Calu3 (cell line): ENCODE measurements around the gene CCDC15. TPM values are rescaled to one million over a fixed set of nuclear protein-coding genes. Genes with fewer than 3 reads are reported as not detected.

Experiments
- BruUV-seq: library from RNA; stranded (reverse); fragments of 400-500 nt; replicated peaks from 2 replicates; lab custom pipeline; 2021; lab: Mats Ljungman, UMichigan
- CTCF ChIA-PET: fragments of 300-600 bp; sonication (Branson Sonifier 250); formaldehyde crosslinking; loops from one replicate; lab custom pipeline; 2022; ENCODE audit warnings: antibody characterized with exemption; lab: Charles Lee
- DNase-seq: peaks from one replicate; pipeline ENCODE4 v3.0.0; 2022
- H3K27ac Mint-ChIP-seq: one replicate; pipeline ENCODE4 v1.8.0; 2022; ENCODE audit warnings: mixed read lengths; ENCODE audit not compliant: unreplicated experiment
- H3K27me3 Mint-ChIP-seq: one replicate; pipeline ENCODE4 v1.8.0; 2022; ENCODE audit warnings: mixed read lengths; ENCODE audit not compliant: unreplicated experiment
- H3K36me3 Mint-ChIP-seq: one replicate; pipeline ENCODE4 v1.8.0; 2022; ENCODE audit warnings: mild to moderate bottlenecking, moderate library complexity, mixed read lengths; ENCODE audit not compliant: insufficient read depth, unreplicated experiment
- H3K4me1 Mint-ChIP-seq: one replicate; pipeline ENCODE4 v1.8.0; 2022; ENCODE audit warnings: mild to moderate bottlenecking, low read depth, mixed read lengths; ENCODE audit not compliant: unreplicated experiment
- H3K4me3 Mint-ChIP-seq: one replicate; pipeline ENCODE4 v1.8.0; 2022; ENCODE audit warnings: mild to moderate bottlenecking, low read depth, moderate library complexity, mixed read lengths; ENCODE audit not compliant: unreplicated experiment
- H3K9me3 Mint-ChIP-seq: one replicate; pipeline ENCODE4 v1.8.0; 2022; ENCODE audit warnings: low read depth, mixed read lengths; ENCODE audit not compliant: unreplicated experiment
- intact Hi-C: fragments of 100-400 bp; cut with micrococcal nuclease; formaldehyde crosslinking; loops from one replicate; pipeline ENCODE4 v1.10.0; 2022; ENCODE audit not compliant: unreplicated experiment
- total RNA-seq: library from RNA; stranded (reverse); gene quantifications from 2 replicates; pipeline ENCODE4 v1.2.3, GENCODE V29; 2022
- TF ChIP-seq, protein P1 (sequence below): fragments of 200-600 bp; IDR thresholded peaks from one replicate; pipeline ENCODE4 v1.8.0; 2022; ENCODE audit warnings: antibody characterized with exemption; ENCODE audit not compliant: unreplicated experiment

Gene CCDC15
- total RNA-seq, 1 experiment from 2014 or later: 2.3 TPM

DNA sequence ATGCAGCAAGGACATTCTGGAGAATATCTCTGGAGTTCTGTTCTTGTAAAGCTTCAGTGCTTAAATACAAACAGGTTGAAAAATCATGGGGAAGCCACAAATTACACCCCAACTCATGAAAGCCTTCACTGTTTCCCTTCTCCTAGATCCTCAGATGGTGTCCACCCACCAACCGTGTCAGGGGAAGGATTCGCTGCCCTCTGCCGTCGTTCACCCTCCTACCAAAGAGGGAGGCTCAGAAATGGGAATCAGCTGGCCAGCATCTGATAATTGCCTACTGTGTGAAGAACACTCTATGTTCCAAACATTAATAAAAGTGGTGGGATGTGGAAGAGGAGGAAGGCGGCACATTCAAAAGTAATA lies 10.8 kb upstream of the CCDC15 start:
- TF ChIP-seq, protein P1, sequence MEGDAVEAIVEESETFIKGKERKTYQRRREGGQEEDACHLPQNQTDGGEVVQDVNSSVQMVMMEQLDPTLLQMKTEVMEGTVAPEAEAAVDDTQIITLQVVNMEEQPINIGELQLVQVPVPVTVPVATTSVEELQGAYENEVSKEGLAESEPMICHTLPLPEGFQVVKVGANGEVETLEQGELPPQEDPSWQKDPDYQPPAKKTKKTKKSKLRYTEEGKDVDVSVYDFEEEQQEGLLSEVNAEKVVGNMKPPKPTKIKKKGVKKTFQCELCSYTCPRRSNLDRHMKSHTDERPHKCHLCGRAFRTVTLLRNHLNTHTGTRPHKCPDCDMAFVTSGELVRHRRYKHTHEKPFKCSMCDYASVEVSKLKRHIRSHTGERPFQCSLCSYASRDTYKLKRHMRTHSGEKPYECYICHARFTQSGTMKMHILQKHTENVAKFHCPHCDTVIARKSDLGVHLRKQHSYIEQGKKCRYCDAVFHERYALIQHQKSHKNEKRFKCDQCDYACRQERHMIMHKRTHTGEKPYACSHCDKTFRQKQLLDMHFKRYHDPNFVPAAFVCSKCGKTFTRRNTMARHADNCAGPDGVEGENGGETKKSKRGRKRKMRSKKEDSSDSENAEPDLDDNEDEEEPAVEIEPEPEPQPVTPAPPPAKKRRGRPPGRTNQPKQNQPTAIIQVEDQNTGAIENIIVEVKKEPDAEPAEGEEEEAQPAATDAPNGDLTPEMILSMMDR: no peak
- no peak overlapping the region for H3K27ac Mint-ChIP-seq
- H3K9me3 Mint-ChIP-seq: no peaks in the 10 kb centered on the region
- H3K36me3 Mint-ChIP-seq: no peaks in the 10 kb centered on the region
- H3K4me3 Mint-ChIP-seq: no peak overlapping the region
- CTCF ChIA-PET: no interaction called here
- peaks cover 64% of the 10 kb centered on the region for H3K27me3 Mint-ChIP-seq
- H3K4me1 Mint-ChIP-seq: no peaks in the 10 kb centered on the region
- intact Hi-C loops: no loop called here
- no peak for DNase-seq
- BruUV-seq: no TSS peak

DNA sequence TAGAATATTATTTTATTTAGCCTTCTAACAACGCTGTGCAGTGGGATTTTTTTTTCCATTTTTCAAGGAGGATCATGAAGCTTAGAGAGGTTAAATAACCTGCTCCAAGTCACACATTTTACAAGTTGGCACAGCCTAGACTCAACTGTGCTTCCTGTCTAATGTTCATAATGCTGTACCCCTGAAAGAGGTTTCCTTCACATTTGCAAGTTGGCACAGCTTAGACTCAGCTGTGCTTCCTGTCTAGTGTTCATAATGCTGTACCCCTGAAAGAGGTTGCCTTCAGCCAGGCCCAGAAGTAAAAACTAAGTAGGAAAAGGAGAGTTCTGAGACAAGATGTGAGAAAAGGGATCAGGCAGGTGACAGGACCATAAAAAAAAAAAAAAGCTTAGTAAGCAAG lies 10.3 kb upstream of the CCDC15 start:
- BruUV-seq: no TSS peak
- DNase-seq: no peak
- intact Hi-C loops: no loop called here
- Mint-ChIP-seq H3K4me3 (no peak overlapping the region), H3K4me1 (no peaks in the 10 kb centered on the region), H3K27ac (no peak overlapping the region), H3K36me3 (no peaks in the 10 kb centered on the region), H3K9me3 (no peaks in the 10 kb centered on the region), H3K27me3 (peaks cover 67% of the 10 kb centered on the region)
- CTCF ChIA-PET: interaction anchor here (0.7 kb wide), 1 partner anchor 35 kb away, joined by 3 read pairs; no protein-coding TSS in a partner anchor
- TF ChIP-seq, protein P1: no peak

DNA sequence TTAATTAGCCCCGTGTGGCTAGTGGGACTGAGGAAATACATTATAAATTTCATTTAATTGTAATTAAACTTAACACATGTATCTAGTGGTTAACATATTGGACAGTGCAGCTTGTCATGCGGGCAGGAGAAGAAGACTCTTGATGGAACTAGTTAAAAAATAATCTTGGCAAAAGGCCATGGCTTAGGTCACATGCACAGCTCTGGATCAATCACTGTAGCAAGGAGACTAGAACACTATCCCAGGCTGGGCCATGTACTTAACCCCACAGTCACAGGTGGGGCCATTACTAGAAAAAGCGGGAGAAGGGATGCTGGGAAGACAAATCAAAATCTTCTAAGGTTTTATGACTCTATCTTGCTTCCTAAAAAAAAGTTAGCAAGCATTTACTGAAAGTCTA lies 9.4 kb upstream of the CCDC15 start:
- intact Hi-C loops: no loop called here
- H3K27me3 Mint-ChIP-seq: peaks cover 65% of the 10 kb centered on the region
- TF ChIP-seq, protein P1: no peak
- no peaks in the 10 kb centered on the region for H3K9me3 Mint-ChIP-seq
- no peak overlapping the region for H3K27ac Mint-ChIP-seq
- no TSS peak for BruUV-seq
- CTCF ChIA-PET: interaction anchor here (0.7 kb wide), 1 partner anchor 36 kb away, joined by 3 read pairs; no protein-coding TSS in a partner anchor
- DNase-seq: no peak
- H3K4me3 Mint-ChIP-seq: no peak overlapping the region
- H3K4me1 Mint-ChIP-seq: no peaks in the 10 kb centered on the region
- no peaks in the 10 kb centered on the region for H3K36me3 Mint-ChIP-seq

DNA sequence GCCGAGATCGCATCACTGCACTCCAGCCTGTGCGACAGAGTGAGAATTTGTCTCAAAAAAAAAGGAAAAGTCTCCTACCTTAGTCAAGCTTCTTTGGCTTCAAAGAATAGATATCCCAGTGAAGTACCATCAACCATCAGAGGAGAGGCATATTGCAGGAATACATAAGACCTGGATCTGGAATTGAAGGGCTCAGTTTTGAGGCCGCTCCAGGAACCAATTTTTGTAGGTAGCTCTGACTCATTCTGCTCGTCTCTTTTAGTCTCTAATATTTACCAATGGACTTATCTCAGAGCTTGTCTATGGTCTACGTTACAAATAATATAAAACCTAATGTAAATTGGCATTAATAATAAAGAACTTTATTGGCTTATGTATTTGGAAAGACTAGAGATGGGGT lies 8.2 kb upstream of the CCDC15 start:
- TF ChIP-seq, protein P1: no peak
- Mint-ChIP-seq H3K27me3 (peaks cover 53% of the 10 kb centered on the region), H3K36me3 (no peaks in the 10 kb centered on the region), H3K9me3 (no peaks in the 10 kb centered on the region), H3K27ac (no peak overlapping the region), H3K4me3 (no peak overlapping the region), H3K4me1 (no peaks in the 10 kb centered on the region)
- no peak for DNase-seq
- no TSS peak for BruUV-seq
- intact Hi-C loops: no loop called here
- CTCF ChIA-PET: no interaction called here
